Memory B cell (primary cell): ENCODE measurements around the gene PTPRN2.

Experiments used
- ATAC-seq: fragments of 150-1000 bp; cut with Tn5 transposase; 2 replicates; pipeline ENCODE4 v1.10.0; 2021; ENCODE audit warnings: low read depth, mild to moderate bottlenecking, moderate library complexity
- DNase-seq, 2 donors: peaks; one replicate each; pipeline ENCODE4 v3.0.0; 2022; ENCODE audit warnings: low spot score in 2 of 2
- H3K27ac Mint-ChIP-seq: one replicate; pipeline ENCODE4 v1.8.0; 2022; ENCODE audit warnings: mild to moderate bottlenecking, moderate library complexity, mixed read lengths
- H3K27me3 Mint-ChIP-seq: one replicate; pipeline ENCODE4 v1.8.0; 2022; ENCODE audit warnings: mixed read lengths
- H3K36me3 Mint-ChIP-seq: one replicate; pipeline ENCODE4 v1.8.0; 2022; ENCODE audit warnings: mild to moderate bottlenecking, mixed read lengths
- H3K4me1 Mint-ChIP-seq: one replicate; pipeline ENCODE4 v1.8.0; 2022; ENCODE audit warnings: mixed read lengths
- H3K4me3 Mint-ChIP-seq: one replicate; pipeline ENCODE4 v1.8.0; 2022; ENCODE audit warnings: mild to moderate bottlenecking, moderate library complexity, mixed read lengths
- H3K9me3 Mint-ChIP-seq: one replicate; pipeline ENCODE4 v1.8.0; 2022; ENCODE audit warnings: mixed read lengths

PTPRN2 gene

DNA sequence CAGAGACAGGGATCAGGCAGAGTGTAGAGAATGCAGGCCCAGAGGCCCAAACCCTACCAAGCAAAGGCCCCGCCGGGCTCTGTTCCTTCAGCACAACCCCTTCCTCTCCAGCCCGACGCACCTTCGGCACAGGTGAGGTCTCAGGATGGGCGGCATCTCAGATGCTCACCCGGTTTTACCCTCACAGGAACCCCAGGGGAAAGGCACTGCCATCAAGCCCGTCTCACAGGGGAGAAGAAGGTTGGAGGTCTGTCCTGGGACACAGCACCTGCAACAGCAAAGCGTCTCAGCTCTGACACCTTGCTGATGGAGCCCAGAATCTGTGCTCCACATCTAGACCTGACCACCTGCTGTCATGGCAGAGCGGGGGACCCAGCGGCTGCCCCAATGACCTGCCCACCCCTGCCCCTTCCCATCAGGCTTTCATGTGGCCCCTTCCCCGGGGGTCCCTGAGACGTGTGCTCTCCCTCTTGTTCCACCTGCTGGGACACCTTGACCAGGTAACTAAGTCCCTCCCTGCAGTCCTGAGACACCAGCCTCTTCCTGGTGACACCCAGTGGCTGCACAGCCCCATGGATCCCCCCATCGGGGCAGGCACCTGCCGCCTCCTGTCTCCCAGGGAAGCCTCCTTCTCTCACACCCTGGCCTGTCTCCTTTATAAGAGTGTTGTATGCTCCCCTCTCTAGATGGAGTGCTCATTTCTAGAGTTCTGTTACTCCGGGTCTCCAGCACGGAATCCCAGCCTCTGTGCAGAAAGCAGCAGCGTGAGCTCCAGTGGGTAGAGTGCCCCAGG, 935.3 kb downstream of the PTPRN2 start:
- Mint-ChIP-seq H3K4me3 (no peak overlapping the region), H3K4me1 (no peaks in the 10 kb centered on the region), H3K27ac (no peak overlapping the region), H3K27me3 (no peaks in the 10 kb centered on the region), H3K9me3 (no peaks in the 10 kb centered on the region), H3K36me3 (no peaks in the 10 kb centered on the region)
- no peak for ATAC-seq
- no peak for DNase-seq

DNA sequence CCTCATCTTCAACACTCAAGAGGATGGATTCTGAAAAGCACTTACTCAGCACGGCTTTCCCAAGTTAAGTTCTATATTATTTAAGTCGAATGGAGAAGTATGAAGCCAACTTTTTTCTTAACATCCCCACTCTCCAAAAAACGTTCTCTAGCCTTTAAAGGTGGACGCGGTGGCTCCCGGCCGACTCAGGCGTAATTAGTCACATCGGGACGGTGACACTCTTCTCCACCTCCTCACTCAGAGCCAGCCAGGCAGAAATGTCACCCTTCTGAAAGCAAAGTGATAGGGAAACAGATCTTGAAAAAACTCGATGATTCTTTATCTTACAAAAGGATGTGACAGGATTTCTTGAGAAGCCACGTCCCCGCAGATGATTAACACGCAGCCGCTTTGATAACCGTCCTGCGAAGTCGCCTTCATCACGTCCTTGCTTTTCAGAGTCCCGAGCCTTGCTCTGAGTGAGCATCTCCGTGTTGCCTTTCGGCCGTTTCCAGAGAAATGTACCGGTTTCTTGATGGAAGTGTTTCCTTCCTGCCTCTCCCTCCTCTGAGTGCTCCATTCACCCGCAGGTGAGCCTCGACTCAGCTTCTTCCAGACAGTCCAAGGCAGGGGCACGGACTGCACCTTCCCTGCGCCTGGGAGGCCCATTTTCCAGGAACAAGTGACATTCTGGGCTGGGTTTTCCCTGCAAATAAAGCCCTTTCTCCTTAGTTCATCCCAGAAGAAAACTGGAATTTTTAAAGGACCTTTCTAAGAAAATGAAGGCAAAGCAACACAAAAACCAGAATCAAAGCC, 936.1 kb downstream of the PTPRN2 start:
- DNase-seq (no peak), ATAC-seq (no peak)
- Mint-ChIP-seq H3K36me3 (no peaks in the 10 kb centered on the region), H3K27ac (no peak overlapping the region), H3K27me3 (no peaks in the 10 kb centered on the region), H3K9me3 (no peaks in the 10 kb centered on the region), H3K4me1 (no peaks in the 10 kb centered on the region), H3K4me3 (no peak overlapping the region)

DNA sequence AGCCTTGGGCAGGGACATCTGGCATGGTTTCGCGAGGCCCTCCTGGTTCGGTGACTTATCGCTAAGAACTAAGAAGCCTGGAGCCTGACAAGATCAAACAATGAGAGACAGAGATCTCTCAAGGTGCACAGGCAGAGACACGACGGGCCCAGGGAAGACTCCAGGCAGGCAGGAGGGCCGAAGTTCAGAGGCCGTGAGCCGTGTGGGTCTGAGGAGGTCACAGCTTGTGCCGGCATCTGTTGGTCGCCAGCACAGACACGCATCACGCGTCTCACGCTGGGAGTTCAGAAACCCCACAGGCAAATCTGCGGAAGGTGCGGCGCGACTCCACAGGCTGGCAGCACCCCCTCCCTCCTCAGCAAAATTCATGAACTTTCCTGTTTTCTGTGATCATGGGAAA, 936.8 kb downstream of the PTPRN2 start:
- Mint-ChIP-seq H3K9me3 (no peaks in the 10 kb centered on the region), H3K4me3 (no peak overlapping the region), H3K27ac (no peak overlapping the region), H3K4me1 (no peaks in the 10 kb centered on the region), H3K36me3 (no peaks in the 10 kb centered on the region), H3K27me3 (no peaks in the 10 kb centered on the region)
- DNase-seq (no peak), ATAC-seq (no peak)

DNA sequence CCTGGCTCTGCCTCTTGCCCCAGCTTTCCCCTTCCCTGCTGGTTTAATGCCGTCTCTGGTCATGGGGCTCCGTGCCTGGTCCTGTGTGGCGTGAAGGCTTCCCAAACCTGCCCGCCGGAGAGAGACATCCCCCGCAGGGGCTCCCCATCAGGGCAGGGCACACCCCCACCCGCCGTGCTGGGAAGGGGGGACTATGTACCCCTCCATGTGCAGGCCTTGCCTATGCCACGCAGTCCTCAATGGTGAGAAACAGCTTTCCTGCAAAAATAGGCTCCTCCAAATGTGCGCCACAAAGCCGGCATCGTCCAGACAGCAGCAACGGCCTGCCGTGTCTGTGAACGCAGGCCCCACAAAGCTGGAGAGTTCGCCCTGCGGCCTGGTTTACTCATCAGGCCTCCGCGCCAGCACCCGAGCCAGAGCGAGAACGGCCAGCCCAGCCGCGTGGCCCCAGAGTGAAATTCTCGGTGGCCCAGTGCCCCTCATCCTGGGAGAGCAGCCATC, 937.4 kb downstream of the PTPRN2 start:
- Mint-ChIP-seq H3K36me3 (no peaks in the 10 kb centered on the region), H3K4me1 (no peaks in the 10 kb centered on the region), H3K9me3 (no peaks in the 10 kb centered on the region), H3K4me3 (no peak overlapping the region), H3K27me3 (no peaks in the 10 kb centered on the region), H3K27ac (no peak overlapping the region)
- DNase-seq (no peak), ATAC-seq (no peak)

DNA sequence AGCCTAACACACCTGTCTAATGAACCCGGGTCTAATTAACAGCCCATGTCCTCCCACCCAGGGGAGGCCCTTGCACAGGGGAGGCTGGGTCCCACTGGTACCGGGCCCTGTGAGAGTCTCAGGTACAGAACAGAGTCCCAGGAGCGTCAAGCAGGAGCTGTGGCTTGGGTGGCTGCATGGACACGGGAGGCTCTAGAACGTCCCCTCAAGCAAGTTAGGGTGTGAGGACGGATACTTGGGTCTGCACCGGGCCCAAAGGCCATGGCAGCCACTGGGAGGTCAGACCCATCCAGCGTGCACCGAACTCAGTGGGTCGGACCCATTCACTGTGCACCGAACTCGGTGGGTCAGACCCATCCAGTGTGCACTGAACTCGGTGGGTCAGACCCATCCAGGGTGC, 941.1 kb downstream of the PTPRN2 start:
- Mint-ChIP-seq H3K36me3 (no peaks in the 10 kb centered on the region), H3K9me3 (no peaks in the 10 kb centered on the region), H3K4me1 (no peaks in the 10 kb centered on the region), H3K4me3 (no peak overlapping the region), H3K27ac (no peak overlapping the region), H3K27me3 (no peaks in the 10 kb centered on the region)
- ATAC-seq (no peak), DNase-seq (no peak)

DNA sequence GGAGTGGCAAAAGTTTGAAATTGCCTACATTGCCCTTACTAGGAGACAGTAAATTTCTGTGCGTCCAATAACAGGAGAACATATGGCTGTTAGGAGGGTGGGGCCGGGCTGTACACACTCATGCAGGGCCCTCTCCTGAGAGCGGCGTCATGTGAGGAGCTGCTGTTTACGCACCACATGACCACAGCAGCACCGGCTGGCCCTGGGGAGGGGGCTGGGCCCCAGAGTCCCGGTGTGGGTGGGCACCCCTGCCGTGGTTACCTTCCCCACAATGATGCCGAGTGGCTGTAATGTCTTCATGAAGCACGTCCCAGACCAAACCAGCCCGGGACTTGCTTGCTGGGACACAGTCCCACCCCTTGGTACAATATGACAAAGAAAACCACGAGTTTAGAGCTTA, 942.1 kb downstream of the PTPRN2 start:
- H3K27ac Mint-ChIP-seq, result no peak overlapping the region
- H3K4me3 Mint-ChIP-seq, result no peak overlapping the region
- no peaks in the 10 kb centered on the region for H3K4me1 Mint-ChIP-seq
- H3K9me3 Mint-ChIP-seq, result no peaks in the 10 kb centered on the region
- ATAC-seq (no peak), DNase-seq (no peak)
- no peaks in the 10 kb centered on the region for H3K36me3 Mint-ChIP-seq
- no peaks in the 10 kb centered on the region for H3K27me3 Mint-ChIP-seq

DNA sequence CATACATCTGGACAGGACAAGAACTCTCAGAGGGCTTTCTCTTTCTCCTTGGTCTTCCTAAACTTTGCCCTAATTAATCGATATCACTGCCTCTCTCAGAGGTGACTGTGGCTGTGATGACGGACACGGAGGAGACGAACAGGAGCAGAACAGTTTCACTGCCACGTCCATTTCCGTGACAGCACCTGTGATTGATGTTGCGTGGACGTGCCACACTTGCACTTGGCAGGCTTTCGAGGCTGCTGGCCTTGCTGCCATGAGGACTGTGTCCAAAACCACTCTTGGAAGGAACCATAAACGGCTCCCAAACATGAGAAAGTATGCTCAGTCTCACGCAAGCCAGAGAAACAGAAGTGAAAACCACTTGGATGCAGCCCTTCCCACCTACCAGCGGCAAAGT, 942.7 kb downstream of the PTPRN2 start:
- peaks cover 4% of the 10 kb centered on the region for H3K9me3 Mint-ChIP-seq
- no peak for DNase-seq

DNA sequence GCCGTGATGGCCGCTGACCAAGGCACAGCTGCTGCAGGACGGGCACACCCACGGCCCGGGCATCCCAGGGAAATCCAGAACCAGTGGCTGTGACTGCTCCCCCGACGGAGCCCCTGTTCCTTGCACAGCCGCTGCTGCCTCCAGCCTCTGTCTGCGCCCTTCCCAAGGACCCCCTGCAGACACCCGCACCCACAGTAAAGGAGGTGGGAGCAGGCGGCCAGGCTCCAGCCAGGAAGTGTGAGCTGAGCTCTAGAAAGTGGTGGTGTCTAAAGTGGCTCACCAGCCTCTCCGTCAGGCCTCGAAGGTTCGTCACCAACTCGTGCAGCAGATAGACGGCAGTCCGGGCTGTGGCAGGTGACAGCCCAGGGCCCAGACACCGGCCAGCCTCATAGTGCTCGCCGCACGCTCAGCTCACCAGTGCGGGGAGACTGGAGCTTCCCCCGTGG, 944.1 kb downstream of the PTPRN2 start:
- no peak for ATAC-seq
- no peak overlapping the region for H3K27ac Mint-ChIP-seq
- no peaks in the 10 kb centered on the region for H3K4me1 Mint-ChIP-seq
- DNase-seq, result no peak
- H3K9me3 Mint-ChIP-seq, result peaks cover 8% of the 10 kb centered on the region
- no peak overlapping the region for H3K4me3 Mint-ChIP-seq
- no peaks in the 10 kb centered on the region for H3K27me3 Mint-ChIP-seq
- H3K36me3 Mint-ChIP-seq, result peaks cover 1% of the 10 kb centered on the region

More for the DNA sequence above, 942.7 kb downstream of the PTPRN2 start:
- Mint-ChIP-seq H3K36me3 (peaks cover 1% of the 10 kb centered on the region), H3K4me1 (no peaks in the 10 kb centered on the region), H3K27ac (no peak overlapping the region), H3K4me3 (no peak overlapping the region), H3K27me3 (no peaks in the 10 kb centered on the region)
- ATAC-seq, result no peak

DNA sequence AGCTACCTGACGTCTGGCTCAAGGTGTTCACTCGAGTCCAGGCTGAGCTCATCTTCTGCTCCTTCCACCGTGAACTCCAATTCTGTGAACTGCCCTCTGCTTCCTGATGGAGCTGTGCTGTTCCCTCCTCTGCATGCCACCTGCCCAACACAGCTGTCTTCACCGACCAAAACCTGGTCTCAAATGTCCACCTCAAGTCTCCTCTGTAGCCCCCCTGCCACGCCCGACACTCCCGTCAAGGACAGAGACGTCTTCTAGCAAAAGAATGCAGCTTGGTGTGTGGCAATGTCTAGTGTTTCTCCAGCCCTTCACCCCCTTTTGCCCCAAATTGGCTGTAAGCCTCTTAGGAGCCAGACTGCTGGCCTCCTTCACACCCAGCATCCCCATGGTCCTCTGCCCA, 945.8 kb downstream of the PTPRN2 start:
- H3K4me3 Mint-ChIP-seq, result no peak overlapping the region
- H3K9me3 Mint-ChIP-seq, result peaks cover 8% of the 10 kb centered on the region
- no peak overlapping the region for H3K27ac Mint-ChIP-seq
- ATAC-seq (no peak), DNase-seq (no peak)
- no peaks in the 10 kb centered on the region for H3K4me1 Mint-ChIP-seq
- peaks cover 1% of the 10 kb centered on the region for H3K27me3 Mint-ChIP-seq
- peaks cover 1% of the 10 kb centered on the region for H3K36me3 Mint-ChIP-seq

DNA sequence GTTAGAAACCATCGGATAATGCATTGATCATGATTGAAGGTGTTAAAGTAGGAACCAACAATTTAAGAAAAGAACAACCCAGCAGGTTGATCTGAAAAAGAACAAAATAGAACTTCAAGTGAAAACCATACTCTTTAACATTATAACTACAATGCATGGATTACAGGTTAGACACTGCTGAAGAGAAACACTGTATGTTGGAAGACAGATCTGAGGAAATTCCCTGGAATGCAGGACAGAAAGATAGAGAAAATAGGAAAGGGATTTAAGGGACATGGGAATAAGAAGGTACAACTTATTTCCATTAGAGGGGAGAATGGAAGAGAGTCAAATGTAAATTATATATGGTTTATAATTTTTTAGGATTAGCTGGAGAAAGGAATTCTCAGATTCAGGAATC, 947.5 kb downstream of the PTPRN2 start:
- ATAC-seq (no peak), DNase-seq (no peak)
- Mint-ChIP-seq H3K4me1 (no peaks in the 10 kb centered on the region), H3K27me3 (peaks cover 1% of the 10 kb centered on the region), H3K4me3 (no peak overlapping the region), H3K27ac (no peak overlapping the region), H3K9me3 (peaks cover 8% of the 10 kb centered on the region), H3K36me3 (peaks cover 1% of the 10 kb centered on the region)

DNA sequence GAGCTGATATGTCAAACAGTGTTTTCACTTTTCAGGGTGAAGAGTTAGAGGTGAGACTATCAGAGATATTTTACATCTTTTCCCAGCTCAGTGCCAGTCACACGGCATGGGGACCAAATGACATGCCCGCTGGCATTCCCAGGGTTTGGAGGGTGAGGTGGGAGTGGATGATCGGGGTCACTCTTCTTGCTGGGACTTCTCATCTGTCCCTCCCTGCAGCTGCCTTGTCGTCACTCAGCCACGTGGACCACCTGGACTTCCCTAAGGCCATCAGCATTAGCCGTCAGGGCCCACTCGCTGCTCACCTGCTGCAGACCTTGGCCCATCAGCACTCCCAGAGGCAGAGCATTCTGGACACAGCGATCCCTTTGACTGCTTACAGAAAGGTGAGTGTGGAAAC, 949.1 kb downstream of the PTPRN2 start:
- H3K9me3 Mint-ChIP-seq, result peaks cover 8% of the 10 kb centered on the region
- H3K4me1 Mint-ChIP-seq, result no peaks in the 10 kb centered on the region
- no peak overlapping the region for H3K4me3 Mint-ChIP-seq
- H3K36me3 Mint-ChIP-seq, result peaks cover 1% of the 10 kb centered on the region
- H3K27ac Mint-ChIP-seq, result no peak overlapping the region
- ATAC-seq, result no peak
- peaks cover 1% of the 10 kb centered on the region for H3K27me3 Mint-ChIP-seq
- DNase-seq, result no peak

DNA sequence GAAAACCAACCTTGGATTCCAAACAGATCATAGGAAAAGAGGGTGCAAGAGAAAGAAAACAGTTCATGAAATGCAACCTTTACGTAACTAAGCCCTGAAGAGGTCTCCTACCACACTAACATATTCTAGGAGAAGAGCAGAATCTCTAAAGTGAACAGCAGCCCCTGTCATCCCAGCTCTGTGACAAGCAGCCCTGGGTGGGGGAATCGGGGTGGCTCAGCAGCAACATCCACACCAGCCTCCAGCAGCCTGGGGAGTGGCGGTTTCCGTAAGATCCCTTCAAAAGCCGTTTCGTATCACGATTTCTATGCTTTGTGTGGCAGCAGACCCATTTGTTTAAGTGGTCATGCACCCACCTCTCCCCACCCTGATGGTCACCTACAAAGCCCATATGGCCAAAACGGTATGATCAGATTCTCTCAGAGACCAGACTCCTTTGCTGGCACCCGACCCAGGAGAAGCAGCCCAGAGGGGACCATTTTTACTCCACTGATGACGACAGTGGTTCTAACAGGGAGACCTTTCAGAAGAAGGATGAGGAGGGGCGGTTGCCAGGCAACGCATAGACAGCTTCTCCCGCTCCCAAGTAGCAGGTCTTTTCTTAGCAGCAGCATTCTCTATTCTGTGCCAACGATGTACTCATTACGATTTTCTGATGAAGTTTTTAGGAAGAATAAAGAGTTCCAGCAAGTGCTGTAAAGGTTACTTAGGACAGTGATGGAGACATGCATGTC, 950.2 kb downstream of the PTPRN2 start:
- H3K36me3 Mint-ChIP-seq, result peaks cover 1% of the 10 kb centered on the region
- peaks cover 1% of the 10 kb centered on the region for H3K27me3 Mint-ChIP-seq
- H3K27ac Mint-ChIP-seq, result no peak overlapping the region
- ATAC-seq (no peak), DNase-seq (no peak)
- H3K9me3 Mint-ChIP-seq, result peaks cover 8% of the 10 kb centered on the region
- H3K4me3 Mint-ChIP-seq, result no peak overlapping the region
- no peaks in the 10 kb centered on the region for H3K4me1 Mint-ChIP-seq

DNA sequence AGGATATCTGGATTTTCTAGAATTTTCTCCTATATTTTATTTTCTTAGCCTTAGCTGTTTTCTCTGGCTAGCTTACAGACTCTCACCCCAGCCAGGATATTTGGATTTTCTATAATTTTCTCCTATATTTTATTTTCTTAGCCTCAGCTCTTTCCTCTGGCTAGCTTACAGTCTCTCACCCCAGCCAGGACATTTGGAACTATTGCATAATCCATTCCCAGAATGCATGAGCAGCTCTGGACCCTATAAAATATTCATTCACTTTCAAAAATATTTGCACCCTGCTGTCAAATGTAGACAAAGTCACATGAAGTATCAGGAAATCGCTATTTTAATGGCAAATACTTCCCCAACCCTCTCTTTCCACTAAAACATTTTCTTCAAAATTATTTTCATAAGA, 952.0 kb downstream of the PTPRN2 start:
- Mint-ChIP-seq H3K4me3 (no peak overlapping the region), H3K27me3 (peaks cover 3% of the 10 kb centered on the region), H3K4me1 (no peaks in the 10 kb centered on the region), H3K27ac (no peak overlapping the region), H3K36me3 (peaks cover 1% of the 10 kb centered on the region), H3K9me3 (peaks cover 8% of the 10 kb centered on the region)
- DNase-seq (no peak), ATAC-seq (no peak)

DNA sequence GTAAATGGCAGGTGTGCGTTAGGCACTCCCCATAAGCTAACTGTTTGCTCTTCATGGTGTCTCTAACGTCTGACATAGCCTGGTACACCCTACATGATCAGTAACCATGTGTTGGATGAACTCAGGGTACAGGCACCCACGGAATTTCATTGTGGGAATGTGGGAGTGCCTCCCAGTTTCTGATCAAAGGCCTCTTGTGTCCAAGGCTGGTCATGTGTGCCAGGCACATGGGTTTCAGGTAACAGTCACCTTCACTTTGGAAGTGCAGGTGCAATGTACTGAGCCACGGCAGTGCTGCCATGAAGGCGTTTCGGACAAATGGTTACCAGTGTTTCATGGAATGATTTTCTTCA, 952.5 kb downstream of the PTPRN2 start:
- no peaks in the 10 kb centered on the region for H3K4me1 Mint-ChIP-seq
- DNase-seq, result no peak
- H3K9me3 Mint-ChIP-seq, result peaks cover 5% of the 10 kb centered on the region
- ATAC-seq, result no peak
- no peak overlapping the region for H3K4me3 Mint-ChIP-seq
- no peak overlapping the region for H3K27ac Mint-ChIP-seq
- peaks cover 4% of the 10 kb centered on the region for H3K27me3 Mint-ChIP-seq
- peaks cover under 1% of the 10 kb centered on the region for H3K36me3 Mint-ChIP-seq
